GM21360 (cell line): ENCODE results near the gene GFOD2.

ENCODE experiments used
- ATAC-seq: cut with Tn5 transposase; IDR thresholded peaks from one replicate; pipeline ENCODE4 v1.9.1; 2021; ENCODE audit warnings: mild to moderate bottlenecking, moderate library complexity; ENCODE audit not compliant: unreplicated experiment

Gene GFOD2

GRCh38 chr16:67673712-67674580 lies 45.2 kb downstream of the GFOD2 start:
- ATAC-seq = no peak

- no peak for ATAC-seq
These were observed 46.1 kb downstream of the GFOD2 start for GRCh38 chr16:67672739-67673662.

GRCh38 chr16:67672306-67672705 lies 46.8 kb downstream of the GFOD2 start:
- ATAC-seq = no peak

- ATAC-seq = no peak
These were observed 49.5 kb downstream of the GFOD2 start for GRCh38 chr16:67669499-67670101.

GRCh38 chr16:67668495-67669157 lies 50.5 kb downstream of the GFOD2 start:
- no peak for ATAC-seq

GRCh38 chr16:67667817-67668494 lies 51.2 kb downstream of the GFOD2 start:
- ATAC-seq = peak; percentile 58

GRCh38 chr16:67667453-67667816 lies 51.7 kb downstream of the GFOD2 start:
- no peak for ATAC-seq

- ATAC-seq = peak; percentile 41
These were observed 52.3 kb downstream of the GFOD2 start, which contains the start of the genes C16orf86 and ENKD1 for GRCh38 chr16:67666559-67667452. TSS of gene C16orf86 (plus strand) at chr16:67666814. CDS start at chr16:67666971, 157 bp downstream. TSS of gene ENKD1 (minus strand) at chr16:67666750. CDS start at chr16:67666442, 308 bp downstream.

GRCh38 chr16:67666032-67666551 lies 53.0 kb downstream of the GFOD2 start:
- peak; percentile 8 for ATAC-seq

- no peak for ATAC-seq
These were observed 53.5 kb downstream of the GFOD2 start for GRCh38 chr16:67665598-67665997.

GRCh38 chr16:67664871-67665270 lies 54.2 kb downstream of the GFOD2 start:
- no peak for ATAC-seq

- no peak for ATAC-seq
These were observed 54.9 kb downstream of the GFOD2 start for GRCh38 chr16:67664258-67664657.

- no peak for ATAC-seq
These were observed 55.3 kb downstream of the GFOD2 start for GRCh38 chr16:67663877-67664222.

- ATAC-seq = no peak
These were observed 55.8 kb downstream of the GFOD2 start for GRCh38 chr16:67663151-67663876.

- ATAC-seq = no peak
These were observed 56.5 kb downstream of the GFOD2 start for GRCh38 chr16:67662653-67663010.

GRCh38 chr16:67661886-67662652 lies 57.0 kb downstream of the GFOD2 start:
- no peak for ATAC-seq

- no peak for ATAC-seq
These were observed 57.9 kb downstream of the GFOD2 start for GRCh38 chr16:67661101-67661761.
